Stimulated activated CD8-positive, alpha-beta memory T cell treated with anti-CD3 and anti-CD28 coated beads, Interleukin-2, amount 100 ng/mL, for 1 hour (primary cell): Measurements from ENCODE around the gene FAM20C.

Experiments used
- DNase-seq, 2 donors: peaks; one replicate each; pipeline ENCODE4 v3.0.0-alpha.2; 2020; ENCODE audit warnings: low read depth in 2 of 2

FAM20C gene

DNA sequence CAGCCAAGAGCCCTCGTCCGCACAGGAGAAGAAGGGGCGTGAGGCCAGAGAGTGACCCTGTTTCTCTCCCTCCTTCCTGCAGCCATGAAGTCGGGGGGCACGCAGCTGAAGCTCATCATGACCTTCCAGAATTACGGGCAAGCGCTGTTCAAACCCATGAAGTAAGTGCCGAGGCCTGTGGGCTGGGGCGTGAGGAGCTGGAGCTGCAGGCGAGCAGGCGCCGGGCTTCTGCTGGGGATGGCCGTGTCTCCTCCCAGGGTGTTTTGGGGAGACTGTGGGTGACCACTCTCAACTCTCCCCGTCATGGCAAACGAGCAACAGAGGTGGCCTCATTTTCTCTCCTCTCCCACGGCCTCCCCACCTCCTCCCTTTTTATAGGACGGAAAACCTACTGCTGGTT lies 16.4 kb downstream of the FAM20C start:
- DNase-seq: no peak

GRCh38 chr7:209416-209815 lies 17.0 kb downstream of the FAM20C start:
- DNase-seq: no peak

DNA sequence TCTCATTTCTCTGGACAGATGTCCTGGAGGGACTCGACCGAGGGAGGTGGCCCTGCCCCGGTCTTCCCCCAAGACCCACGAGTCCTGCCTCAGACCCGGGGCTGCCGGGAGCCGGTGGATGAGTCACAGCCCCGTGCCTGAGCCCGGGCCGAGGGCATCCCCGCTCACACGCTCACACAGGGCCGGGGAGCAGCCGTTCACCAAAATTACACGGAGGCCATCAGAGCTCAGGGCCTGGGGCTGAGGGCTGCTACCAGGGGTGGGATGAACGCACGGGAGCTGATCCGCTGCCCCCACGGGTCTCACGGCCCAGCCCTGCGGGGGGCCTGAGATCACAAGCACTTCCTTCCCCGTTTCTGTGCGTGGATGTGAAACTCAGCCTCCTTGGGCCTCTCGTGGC lies 17.5 kb downstream of the FAM20C start:
- no peak for DNase-seq

DNA sequence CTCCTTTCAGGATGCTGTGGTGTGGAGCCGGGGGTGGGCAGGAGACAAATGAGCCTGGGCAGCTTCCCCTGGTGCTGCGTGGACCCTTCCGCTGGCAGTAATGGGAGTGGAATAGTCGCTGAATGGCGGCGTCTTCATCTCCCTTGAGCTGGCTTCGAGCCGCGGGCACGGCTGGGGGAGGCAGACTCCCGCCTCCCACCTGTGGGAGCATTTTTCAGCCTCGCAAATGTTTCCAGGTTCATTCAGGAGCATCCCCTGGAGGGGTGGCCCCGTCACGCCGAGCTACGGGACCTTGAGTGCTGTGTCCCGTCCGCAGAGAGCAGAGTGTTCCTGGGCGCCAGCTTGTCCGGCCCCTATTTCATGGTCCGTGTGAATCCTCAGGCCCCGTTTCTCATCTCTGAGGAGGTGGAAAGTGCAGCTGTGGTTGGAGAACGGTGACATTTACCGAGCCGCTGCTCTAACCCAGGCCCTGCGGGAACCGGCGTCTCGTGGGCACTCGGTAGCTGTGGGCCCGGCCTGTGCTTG lies 18.1 kb downstream of the FAM20C start:
- DNase-seq: no peak

- DNase-seq: no peak
These were observed 18.8 kb downstream of the FAM20C start for GRCh38 chr7:211033-211714.

DNA sequence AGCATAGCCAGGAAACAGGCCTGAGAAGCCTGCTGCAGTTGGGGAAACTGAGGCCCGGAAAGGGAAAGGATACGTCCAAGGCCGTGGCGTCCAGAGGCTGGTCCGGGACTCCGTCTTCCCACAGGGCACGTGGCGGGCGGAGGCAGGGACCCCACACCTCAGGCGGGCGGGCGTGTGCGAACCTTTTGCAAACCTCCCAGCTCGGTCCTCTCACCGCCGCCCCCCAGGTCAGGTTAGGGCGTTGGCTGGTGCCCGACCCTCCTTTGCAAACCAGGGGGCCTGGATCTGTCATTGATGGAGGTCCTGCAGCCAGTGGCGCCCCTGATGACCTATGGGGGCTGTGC lies 19.3 kb downstream of the FAM20C start:
- no peak for DNase-seq

DNA sequence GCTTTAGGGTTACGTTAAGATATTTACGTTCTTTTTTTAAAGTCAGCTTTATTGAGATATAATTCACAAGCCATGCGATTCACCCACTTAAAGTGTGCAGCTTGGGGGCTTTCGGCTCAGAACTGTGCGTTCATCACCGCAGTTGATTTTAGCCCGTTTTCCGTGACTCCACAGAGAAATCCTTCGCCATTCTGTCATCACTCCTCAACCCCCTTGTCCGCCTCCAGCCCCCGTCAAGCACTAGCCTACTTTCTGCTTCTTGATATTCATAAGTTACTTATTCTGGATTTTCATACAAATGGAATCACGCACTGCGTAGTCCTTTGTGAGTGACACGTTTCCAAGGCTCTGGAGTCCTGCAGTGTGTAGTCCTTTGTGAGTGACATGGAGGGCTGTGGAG lies 20.4 kb downstream of the FAM20C start:
- no peak for DNase-seq

DNA sequence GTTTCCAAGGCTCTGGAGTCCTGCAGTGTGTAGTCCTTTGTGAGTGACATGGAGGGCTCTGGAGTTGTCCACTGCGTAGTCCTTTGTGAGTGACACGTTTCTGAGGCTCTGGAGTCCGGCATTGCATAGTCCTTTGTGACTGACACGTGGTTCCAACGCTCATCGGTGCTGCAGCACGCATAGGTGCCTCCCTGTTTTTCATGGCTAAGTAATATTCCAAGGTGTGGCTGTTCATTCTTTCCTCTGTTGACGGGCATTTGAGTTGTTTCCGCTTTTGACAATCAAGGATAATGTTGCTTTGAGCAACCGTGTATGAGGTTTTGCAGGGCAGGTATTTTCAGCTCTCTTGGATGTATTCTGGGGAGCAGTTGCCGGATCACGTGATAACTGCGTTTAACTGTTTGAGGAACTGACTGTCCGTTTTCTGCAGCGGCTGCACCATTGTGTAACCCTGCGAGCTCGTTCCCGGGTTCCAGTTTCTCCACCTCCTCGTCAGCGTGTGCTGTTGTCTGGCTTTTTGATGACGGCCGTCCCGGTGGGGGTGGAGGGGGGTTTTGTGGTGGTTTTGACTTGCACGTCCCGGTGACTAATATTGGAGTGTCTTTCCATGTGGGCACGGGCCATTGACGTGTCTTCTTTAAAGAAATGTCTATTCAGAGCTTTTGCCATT lies 21.1 kb downstream of the FAM20C start:
- DNase-seq: no peak

- no peak for DNase-seq
These were observed 22.2 kb downstream of the FAM20C start for GRCh38 chr7:214410-215212.

GRCh38 chr7:216360-217300 lies 24.3 kb downstream of the FAM20C start:
- no peak for DNase-seq

DNA sequence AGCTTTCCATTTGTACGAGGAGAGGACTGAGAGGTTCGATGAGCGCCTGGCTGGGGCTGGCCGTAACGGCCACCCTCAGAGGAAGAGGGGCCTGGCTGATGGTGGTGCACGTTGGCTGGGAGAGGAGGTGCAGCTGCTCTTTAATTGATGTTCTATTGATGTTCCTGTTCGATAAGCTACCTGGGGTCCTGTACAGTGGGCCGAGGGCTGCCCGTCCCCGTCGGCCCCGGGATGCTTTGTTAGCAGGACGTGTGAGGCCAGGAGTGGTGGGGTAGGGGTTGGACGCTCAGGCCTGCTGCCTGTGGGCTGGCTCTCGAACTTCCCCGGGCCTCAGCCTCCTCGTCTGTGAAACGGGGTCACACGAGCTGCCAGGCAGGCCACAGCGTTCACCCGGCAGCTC lies 25.4 kb downstream of the FAM20C start:
- no peak for DNase-seq

DNA sequence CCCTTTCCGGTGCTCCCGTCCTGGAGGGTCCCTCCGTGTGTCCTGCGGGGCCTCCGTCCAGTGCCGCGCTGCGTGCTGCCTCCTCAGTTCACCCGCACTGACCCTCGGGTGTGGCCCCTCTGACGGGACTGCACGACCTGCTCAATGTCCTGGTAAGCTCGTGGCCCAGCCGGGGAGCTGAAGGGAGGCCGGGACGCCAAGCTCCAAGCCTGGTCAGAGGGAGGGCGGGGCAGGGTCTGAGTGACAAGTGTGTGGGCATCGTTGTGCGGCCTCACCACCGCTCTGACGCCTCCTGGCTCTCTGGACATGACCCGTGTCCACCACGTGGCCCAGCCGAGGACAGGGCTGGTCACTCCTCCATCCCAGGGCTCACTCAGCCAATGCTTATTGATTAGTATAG lies 25.9 kb downstream of the FAM20C start:
- DNase-seq: no peak

DNA sequence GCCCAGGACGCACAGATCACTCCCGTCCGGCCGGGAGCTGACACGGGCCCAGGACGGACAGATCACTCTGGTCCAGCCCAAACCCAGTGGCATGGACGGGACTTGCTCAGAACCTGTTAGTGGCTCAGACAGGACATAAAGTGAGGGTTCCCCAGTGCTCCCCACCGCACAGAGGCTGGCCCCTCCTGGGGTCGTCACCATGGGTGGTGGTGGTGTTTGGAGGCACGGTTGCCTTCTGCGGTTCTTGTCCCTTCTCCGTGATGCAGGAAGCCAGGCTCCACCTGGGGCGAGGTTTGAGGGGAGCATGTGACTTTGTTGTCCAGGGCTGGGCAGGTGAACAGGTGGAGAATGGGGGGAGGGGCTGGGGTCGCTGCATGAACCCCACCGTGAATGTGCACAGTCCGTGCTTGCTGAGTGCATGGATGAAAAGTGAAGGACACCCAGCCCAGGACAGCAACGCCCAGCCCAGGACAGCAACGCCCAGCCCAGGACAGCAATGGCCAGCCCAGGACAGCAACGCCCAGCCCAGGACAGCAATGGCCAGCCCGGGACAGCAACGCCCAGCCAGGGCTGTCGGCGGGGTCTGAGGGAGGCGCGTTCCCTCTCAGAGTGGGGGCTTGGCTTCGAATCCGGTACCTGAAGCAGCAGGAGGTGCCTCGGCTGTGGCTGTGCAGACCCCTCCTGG lies 26.7 kb downstream of the FAM20C start:
- DNase-seq: no peak

GRCh38 chr7:219581-220150 lies 27.3 kb downstream of the FAM20C start:
- no peak for DNase-seq

DNA sequence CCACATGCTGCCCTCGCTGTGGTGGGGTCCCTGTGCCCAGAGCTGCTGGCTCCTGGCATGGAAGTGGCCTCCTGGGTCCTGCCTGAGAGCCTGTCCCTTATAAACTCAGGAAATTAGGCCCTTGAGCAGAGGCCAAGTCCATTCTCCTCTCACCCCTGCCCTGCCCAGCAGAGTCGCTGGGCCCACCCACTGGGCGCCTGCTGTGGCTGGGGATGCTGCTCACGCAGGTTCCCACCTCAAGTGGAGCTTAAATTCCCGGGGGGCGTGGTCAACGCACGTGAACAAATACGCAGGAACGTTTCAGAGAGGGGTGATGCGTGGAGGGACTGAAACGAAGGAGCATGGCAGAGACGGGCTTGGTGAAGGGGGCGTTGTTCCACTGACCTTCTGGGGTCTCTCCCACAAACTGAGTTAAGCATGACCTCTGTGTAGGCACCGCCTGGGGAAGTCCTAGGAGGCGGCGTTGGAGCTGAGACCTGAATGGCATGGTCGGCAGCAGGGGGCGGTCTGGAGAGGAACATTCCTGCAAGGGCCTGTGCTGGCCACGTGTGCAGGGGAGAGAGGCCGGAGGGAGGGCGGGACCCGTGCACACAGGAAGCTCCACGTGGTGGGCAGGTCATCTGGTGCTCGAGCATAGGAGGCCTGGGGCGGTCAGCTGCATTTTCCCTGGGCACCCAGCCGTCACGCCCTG lies 27.9 kb downstream of the FAM20C start:
- no peak for DNase-seq

DNA sequence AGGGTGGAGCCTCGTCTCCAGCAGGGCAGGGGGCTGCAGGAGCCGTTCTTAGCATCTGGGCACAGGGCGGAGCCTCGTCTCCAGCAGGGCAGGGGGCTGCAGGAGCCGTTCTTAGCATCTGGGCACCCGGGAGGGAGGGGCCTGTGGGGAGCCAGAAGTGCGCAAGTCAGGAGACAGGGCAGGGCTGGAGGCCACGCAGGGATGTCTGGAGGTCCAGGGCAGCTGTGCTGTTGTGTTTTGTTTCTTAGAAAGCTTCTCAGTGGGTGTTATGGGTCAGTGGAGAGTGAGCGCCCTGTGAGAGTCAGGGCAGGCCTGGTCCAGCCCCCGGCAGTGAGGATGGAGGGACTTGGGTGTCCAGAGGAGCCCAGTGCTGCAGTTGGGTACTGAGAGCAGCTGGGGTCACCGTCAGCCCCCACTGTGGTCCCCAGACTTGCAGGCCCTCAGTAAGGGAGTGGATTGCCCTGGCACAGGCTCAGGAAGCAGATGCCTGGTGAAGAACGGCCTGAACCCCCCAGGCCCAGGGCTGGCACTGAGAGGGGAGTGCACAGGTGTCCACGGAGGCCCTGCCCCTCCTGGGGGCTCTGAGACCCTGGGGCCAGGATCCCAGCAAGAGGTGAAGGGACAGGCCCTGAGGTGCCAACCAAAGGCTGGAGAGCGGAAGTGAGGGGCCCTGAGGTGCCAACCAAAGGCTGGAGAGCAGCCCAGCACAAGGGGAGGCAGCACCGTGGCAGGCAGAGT lies 29.8 kb downstream of the FAM20C start:
- DNase-seq: no peak

- no peak for DNase-seq
These were observed 30.3 kb downstream of the FAM20C start for GRCh38 chr7:222716-223041.

DNA sequence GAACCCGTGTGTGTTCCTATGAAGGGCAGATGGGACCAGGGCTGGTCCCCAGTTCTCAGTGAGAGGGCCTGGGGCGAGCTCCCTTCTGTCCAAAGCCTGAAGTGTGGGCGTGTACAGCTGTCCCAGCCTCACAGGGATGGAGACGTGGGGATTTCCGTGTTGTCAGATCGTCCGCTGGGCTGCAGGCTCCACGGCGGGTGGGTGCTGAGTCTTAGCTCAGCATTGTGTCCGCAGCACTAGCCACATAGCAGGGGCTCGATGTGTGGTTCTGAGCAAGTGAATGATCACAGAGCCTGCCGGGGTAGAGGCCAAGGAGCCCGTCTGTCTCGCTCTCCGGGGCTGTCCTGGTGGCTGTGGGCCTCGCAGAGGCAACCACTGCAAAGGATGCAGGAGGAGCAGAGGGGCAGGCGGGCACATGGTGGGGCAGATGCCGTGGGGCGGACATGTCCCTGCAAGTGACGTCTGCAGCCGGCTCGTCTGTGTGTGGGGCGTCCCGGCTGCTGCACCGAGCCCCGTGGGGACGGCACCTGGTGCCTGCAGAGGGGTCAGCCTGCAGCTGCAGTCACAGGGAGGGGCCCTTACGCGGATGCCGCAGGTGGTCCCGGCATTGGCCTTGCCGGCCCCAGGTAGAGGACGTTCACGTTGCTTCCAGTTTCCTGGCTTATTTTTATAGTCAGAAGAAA lies 30.9 kb downstream of the FAM20C start:
- no peak for DNase-seq

GRCh38 chr7:223861-224260 lies 31.5 kb downstream of the FAM20C start:
- no peak for DNase-seq
